HUES6 (cell line): ENCODE data around the gene RNU1-3.
"Not testable (repeated sequence)": the region's sequence is repeated elsewhere in the genome, so short reads cannot be mapped to it uniquely, and the experiment has no call there.

ENCODE experiments used
- H3K27ac ChIP-seq: 2 replicates; pipeline ENCODE4 v1.7.0; 2013; ENCODE audit warnings: low read depth, mild to moderate bottlenecking, low read length, inconsistent platforms
- H3K27me3 ChIP-seq: 2 replicates; pipeline ENCODE4 v1.6.1; 2013; ENCODE audit warnings: low read length; ENCODE audit not compliant: control insufficient read depth, insufficient read depth
- H3K36me3 ChIP-seq: 2 replicates; pipeline ENCODE4 v1.6.1; 2013; ENCODE audit warnings: low read length; ENCODE audit not compliant: control insufficient read depth, insufficient read depth
- H3K4me1 ChIP-seq: 2 replicates; pipeline ENCODE4 v1.6.1; 2013; ENCODE audit warnings: low read length; ENCODE audit not compliant: control insufficient read depth, insufficient read depth
- H3K4me3 ChIP-seq: 2 replicates; pipeline ENCODE4 v1.5.1; 2013; ENCODE audit warnings: low read depth, low read length
- H3K9ac ChIP-seq: one replicate; pipeline ENCODE4 v1.6.1; 2013; ENCODE audit warnings: mild to moderate bottlenecking, low read length
- H3K9me3 ChIP-seq: 2 replicates; pipeline ENCODE4 v1.6.1; 2013; ENCODE audit warnings: low read depth, low read length; ENCODE audit not compliant: control insufficient read depth, insufficient read depth

Gene RNU1-3

DNA sequence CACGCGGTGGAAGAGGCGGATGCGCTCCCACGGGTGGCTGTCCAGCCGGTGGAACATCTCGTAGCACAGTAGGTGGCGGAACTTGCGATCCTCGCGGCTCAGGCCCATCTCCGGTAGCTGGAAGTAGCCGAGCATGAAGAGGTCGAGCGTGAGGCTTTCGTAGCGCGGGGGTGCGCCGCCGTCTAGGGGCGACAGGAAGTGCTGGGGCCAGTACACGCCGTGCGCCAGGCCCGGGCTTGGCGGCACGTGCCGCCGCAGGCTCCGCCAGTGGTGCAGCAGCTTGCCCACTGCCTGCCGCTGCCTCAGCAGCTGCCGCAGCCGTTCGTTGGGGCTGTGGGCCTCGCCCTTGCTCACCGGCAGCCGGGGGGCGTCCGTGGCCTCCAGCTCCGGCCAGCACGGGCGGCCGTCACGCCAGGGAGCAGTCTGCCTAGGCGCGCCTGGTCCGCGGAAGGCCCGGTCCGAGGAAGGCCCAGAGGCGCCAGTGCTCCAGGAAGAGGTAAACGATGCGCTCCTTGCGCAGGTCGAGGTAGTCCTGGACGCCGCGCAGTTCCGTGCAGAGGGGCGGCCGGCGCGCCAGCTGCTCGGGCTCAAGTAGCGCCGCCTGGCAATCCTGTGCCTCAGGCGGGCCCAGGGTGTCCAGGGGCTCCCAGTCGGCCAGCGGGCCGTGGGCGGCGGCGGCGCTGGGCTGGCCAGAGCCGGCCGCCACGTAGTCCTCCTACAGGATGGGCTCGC lies 26.1 kb upstream of the RNU1-3 start:
- not testable (repeated sequence) for H3K4me3 ChIP-seq, H3K9ac ChIP-seq, H3K9me3 ChIP-seq, H3K36me3 ChIP-seq, H3K4me1 ChIP-seq, H3K27ac ChIP-seq
- peaks cover 16% of the 10 kb centered on the region for H3K27me3 ChIP-seq

DNA sequence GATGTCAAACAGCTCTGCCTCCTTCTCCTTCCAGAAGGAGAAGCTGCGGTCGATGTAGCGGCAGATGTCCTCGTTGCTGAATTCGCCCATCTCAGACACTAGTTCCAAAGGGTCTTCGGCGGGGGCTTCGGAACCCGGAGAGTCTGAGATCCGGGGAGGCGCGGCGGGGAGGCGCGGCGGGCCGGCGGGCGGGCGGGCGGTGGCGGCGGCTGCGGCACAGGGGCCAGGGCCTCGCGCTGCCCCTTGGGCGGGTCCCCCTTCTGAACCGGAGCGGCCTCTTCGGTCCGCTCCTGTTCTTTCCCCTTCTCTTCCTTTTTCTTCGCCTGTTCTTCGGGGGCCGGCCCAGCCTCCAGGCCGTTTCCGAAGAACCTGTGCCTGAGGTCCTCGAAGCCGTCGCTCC lies 25.5 kb upstream of the RNU1-3 start:
- H3K9ac ChIP-seq, H3K27ac ChIP-seq, H3K4me1 ChIP-seq, H3K9me3 ChIP-seq, H3K4me3 ChIP-seq, H3K36me3 ChIP-seq: not testable (repeated sequence)
- H3K27me3 ChIP-seq, result peaks cover 15% of the 10 kb centered on the region

DNA sequence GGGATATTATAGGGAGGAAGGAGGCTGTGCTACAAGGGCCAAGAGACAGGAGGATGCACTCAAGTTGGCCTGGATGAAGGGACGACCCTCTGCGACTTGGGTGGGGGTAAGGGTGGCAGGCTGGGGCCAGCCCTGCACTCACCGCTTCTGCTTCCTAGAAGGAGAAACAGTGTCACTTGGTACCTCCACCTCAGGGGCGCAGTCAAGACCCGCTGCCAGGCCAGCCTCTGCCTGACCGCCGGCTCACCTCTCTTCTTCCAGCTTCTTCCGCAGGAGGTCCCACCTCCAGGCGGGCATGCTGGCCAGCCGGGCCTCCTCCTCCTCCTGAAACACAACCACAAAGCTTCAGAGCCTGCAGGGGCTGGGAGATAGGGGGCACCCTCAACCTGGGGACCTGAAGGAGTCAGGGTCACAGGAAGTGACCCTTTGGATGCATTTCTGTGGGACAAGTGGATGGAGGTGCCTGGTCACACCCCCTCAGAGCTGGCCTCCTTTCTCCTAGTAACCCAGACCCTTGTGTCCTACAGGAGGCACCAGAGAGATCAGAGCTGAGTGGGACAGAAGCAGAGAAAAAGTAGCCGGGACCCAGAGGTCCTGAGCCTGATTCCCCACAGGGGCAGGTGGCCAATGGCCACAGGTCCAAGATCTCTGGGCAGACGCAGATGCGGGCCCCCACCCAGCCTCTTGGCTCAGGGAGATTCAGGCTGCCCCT lies 24.4 kb upstream of the RNU1-3 start:
- not testable (repeated sequence) for H3K9me3 ChIP-seq, H3K36me3 ChIP-seq, H3K4me3 ChIP-seq, H3K4me1 ChIP-seq, H3K9ac ChIP-seq, H3K27ac ChIP-seq
- H3K27me3 ChIP-seq, result peaks cover 14% of the 10 kb centered on the region

DNA sequence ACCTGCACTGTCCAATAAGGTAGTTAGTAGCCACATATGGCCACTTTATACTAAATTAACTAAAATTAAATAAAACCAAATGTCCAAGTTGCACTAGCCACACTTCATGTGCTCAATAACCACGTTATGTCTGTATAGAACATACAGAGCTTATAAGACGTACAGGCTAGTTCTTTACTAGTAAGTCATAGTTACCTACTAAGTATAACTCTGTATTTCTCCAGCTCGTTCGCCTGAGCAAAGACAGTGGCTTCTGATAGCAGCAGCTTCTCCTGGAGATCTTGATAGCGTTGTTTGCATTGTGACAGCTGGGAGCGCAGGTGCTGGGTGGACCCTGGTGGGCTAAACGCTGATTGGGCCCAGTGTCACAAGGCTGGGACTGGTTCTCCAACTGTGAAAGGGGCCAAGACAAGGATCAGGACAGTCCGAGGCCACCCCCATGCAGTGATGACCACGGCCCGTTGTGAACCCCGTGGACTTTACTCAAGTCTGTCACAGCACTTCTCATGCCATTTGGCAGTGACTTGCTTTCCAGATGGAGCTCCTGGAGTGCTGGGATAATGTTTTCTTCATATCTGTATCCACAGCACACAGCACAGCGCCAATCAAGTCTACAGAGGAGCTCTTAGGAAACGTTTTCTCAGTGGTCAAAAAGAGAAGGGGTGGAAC lies 20.5 kb upstream of the RNU1-3 start:
- not testable (repeated sequence) for H3K36me3 ChIP-seq, H3K4me3 ChIP-seq, H3K27me3 ChIP-seq, H3K4me1 ChIP-seq, H3K27ac ChIP-seq, H3K9ac ChIP-seq, H3K9me3 ChIP-seq

DNA sequence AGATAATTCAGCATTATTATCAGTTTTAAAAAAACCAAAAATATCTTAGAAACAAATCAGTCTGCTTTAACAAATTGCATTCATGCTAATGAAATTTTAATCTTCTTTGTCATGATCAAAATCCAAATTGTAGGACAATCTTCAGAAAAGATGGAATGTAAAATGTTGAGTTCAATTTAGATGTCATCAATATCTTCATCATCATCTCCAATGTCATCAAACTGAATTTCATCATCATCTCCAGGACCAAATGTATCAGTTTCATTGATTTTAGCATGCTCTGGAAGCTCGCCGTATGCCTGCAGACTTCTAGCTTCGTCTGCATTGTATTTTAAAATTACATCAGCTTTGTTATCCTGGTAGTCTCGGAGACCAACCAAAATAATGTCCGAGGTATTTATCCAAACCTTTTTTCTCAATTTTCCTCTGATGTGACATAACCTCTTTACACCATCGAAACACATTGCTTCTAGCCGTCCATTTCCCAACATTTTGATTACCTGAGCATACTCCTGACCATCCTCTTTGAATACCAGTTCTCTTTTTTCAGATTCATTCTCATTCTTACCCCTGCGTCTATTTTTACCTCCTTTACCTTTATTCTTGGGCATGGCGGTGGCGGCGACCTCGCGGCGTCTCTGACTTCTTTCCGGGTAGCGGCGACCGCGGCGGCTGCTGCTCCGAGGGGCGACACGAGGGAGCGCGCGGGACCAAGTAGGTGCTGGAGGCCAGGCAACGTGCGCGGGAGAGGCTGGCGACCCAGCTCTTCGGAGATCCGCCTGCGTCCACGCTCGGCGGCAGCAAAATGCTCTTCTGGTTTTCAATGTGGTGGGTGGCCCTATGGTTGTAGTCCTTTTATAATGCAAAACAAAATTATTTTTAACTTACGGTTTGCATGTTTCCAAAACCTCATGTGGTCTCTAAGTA lies 19.0 kb upstream of the RNU1-3 start:
- not testable (repeated sequence) for H3K36me3 ChIP-seq, H3K27ac ChIP-seq, H3K9me3 ChIP-seq, H3K4me3 ChIP-seq, H3K9ac ChIP-seq, H3K27me3 ChIP-seq, H3K4me1 ChIP-seq

DNA sequence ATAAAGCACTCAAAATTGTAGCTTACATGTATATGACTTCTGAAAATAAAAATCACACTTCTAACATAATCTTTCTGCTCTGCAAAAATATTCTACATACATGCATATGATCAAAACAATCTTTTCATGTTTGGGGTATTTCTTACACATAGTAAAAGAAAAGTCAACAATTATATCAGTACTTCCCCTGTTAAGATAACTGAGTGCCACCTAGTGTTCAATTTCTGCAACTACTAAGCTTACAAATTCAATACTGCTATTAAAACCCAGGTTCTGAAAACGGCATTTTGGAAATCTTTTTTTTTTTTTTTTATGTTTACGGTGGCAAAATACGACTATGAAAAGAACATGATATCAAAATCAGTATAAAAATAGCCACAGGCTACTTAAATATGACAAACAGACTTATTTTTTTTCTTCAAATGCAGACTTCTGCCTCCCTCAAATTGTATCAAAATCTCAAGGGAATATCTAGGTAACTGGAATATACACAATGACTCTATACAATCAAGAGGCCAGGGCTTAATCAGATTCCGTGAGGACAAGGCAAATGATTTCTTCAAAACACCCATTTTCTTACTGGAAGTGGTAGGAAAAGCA lies 18.1 kb upstream of the RNU1-3 start:
- H3K27me3 ChIP-seq, H3K4me3 ChIP-seq, H3K9ac ChIP-seq, H3K27ac ChIP-seq, H3K36me3 ChIP-seq, H3K4me1 ChIP-seq, H3K9me3 ChIP-seq: not testable (repeated sequence)

DNA sequence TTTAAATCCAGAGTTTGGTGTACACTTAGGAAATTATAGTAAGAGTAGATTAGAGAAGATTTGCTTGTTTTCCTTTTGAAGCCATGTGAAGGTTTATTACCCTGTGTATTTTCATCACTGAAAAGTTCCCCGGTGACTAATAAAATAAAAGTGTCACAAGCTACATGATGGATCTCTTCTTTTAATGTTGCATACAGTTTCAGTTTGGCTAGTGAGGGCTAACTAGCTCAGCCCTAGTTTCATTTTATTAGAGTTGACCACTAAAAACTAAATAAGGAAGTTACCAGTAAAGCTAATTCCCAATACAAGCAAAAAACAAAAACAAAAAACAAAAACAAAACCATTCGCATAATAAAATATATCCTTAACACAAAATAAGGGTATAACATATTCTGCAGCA lies 17.4 kb upstream of the RNU1-3 start:
- H3K9ac ChIP-seq, H3K36me3 ChIP-seq, H3K27me3 ChIP-seq, H3K4me1 ChIP-seq, H3K4me3 ChIP-seq, H3K9me3 ChIP-seq, H3K27ac ChIP-seq: not testable (repeated sequence)

DNA sequence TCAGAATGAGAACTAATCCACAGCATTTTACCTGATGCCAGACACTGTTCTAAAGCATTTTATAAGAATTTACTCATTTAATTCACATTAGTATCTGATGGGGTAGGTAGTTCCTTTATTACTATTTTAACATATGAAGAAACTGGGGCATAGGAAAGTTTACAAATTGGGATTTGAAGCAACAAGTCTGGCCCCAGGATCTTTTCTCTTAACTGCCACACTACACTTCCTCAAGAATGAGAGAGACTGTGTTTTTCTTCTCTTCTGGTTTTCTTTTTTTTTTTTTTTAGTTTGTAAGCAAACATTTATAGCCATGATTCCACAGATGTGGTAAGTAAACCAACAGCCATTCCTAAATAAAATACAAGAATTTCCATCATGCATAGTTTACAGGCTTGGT lies 16.1 kb upstream of the RNU1-3 start:
- H3K9ac ChIP-seq, H3K4me1 ChIP-seq, H3K4me3 ChIP-seq, H3K36me3 ChIP-seq, H3K27ac ChIP-seq, H3K9me3 ChIP-seq, H3K27me3 ChIP-seq: not testable (repeated sequence)

DNA sequence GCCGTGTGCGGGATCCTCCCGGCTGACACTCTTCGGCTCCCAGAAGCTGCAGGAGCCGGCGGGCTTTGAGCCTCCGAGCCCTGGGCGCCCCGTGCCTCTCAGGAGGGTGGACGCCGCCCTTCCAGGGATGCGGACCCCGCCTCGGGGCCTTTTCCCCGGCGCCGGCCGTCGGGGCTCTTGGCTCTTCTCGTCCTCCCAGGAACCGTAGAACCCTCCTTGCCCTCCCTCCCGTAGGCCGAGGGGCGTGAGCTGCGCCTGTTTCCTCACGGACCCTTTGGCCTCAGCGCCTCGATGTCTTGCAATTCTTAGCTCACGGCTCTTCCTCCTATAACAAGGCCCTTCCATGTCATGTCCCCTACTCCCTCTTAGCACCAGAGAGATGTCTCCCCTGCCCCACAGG lies 13.6 kb upstream of the RNU1-3 start:
- not testable (repeated sequence) for H3K9ac ChIP-seq, H3K4me1 ChIP-seq, H3K27me3 ChIP-seq, H3K27ac ChIP-seq, H3K9me3 ChIP-seq, H3K36me3 ChIP-seq
- H3K4me3 ChIP-seq, result peak overlapping the region; percentile 49

DNA sequence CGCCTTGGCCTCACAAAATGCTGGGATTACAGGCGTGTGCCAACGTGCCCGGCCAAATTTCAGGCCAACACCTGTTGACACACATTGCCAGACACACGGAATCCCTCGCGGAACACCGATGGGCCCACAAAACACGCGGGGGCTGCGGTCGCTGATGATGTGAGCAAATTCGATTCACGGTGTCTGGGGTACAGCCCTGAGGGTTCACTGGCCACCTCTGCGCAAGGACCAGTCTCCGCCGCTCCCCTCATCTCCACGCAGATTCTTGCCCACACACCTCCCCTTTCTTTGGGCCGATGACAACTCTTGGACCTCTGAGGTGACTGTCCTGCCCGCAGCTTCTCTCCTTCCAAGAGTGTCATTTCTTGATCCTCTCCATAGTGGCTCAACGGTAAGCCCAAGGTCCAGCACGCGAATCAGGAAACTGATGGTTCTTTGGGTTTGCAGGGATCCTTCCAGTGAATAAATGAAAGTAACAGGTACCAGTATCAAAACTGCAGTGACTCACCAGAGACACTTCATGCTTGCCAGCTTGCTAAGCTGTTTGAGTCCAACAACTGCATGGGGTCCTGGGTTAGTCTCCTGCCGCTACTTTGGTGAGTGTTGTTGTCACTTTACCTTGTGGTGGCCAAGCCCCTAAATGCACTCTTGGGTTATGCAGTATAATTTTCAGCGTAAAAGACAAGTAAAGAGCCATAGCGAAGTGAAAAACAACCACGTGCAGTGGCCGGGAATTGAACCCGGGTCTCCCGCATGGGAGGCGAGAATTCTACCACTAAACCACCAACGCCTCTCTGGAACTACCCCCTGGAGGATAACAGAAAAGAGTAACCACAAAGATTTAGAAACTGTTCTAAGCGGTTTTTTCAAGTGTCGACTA lies 11.0 kb upstream of the RNU1-3 start:
- no peak overlapping the region for H3K27ac ChIP-seq
- H3K36me3 ChIP-seq, result no peaks in the 10 kb centered on the region
- H3K27me3 ChIP-seq, result no peaks in the 10 kb centered on the region
- H3K4me1 ChIP-seq, result no peaks in the 10 kb centered on the region
- H3K9me3 ChIP-seq, result no peaks in the 10 kb centered on the region
- no peak overlapping the region; the same call in 1 of the 2 replicates for H3K4me3 ChIP-seq
- no peak overlapping the region for H3K9ac ChIP-seq
